Loucy (cell line): ENCODE results near the gene USH1C.

Experiments used
- EZH2phosphoT487 ChIP-seq: fragments of 200-600 bp; IDR thresholded peaks from 2 replicates; pipeline ENCODE4 v1.6.1; 2018; ENCODE audit warnings: antibody characterized with exemption, mild to moderate bottlenecking, moderate library complexity, borderline replicate concordance
- TF ChIP-seq, protein P1 (sequence below): fragments of 200-600 bp; sonication (generic); conservative IDR thresholded peaks from 2 replicates; pipeline ENCODE4 v1.5.1; 2014; ENCODE audit warnings: mild to moderate bottlenecking, antibody characterized with exemption, low read length

DNA sequence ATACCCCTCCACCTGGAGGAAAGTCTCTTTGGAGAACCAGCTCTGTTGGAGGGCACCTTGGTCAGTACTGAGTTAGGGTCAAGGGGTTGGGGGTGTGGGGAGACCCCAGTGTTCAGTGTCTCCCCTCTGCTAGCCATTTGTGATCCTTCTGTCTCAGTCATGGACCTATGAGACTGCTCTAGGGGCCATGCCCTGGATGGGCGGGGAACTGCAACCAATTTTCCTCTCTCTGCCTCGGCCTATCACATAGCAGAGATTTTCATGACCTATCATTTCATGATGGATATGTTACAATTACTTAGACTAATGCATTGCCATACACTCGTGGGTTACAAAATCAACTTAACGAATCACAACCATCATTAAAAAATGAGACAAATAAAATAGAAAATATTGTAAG lies 10.3 kb upstream of the USH1C start:
- TF ChIP-seq, protein P1, sequence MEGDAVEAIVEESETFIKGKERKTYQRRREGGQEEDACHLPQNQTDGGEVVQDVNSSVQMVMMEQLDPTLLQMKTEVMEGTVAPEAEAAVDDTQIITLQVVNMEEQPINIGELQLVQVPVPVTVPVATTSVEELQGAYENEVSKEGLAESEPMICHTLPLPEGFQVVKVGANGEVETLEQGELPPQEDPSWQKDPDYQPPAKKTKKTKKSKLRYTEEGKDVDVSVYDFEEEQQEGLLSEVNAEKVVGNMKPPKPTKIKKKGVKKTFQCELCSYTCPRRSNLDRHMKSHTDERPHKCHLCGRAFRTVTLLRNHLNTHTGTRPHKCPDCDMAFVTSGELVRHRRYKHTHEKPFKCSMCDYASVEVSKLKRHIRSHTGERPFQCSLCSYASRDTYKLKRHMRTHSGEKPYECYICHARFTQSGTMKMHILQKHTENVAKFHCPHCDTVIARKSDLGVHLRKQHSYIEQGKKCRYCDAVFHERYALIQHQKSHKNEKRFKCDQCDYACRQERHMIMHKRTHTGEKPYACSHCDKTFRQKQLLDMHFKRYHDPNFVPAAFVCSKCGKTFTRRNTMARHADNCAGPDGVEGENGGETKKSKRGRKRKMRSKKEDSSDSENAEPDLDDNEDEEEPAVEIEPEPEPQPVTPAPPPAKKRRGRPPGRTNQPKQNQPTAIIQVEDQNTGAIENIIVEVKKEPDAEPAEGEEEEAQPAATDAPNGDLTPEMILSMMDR: no peak; the same call in 1 of the 2 replicates
- TF ChIP-seq EZH2phosphoT487: no peak
